ENCODE results near the gene RYR1. TPM values are rescaled to one million over a fixed set of nuclear protein-coding genes. Genes with fewer than 3 reads are reported as not detected.

The RYR1 gene
- total and polyA plus RNA-seq, 8 donors, result 1.5 to 5.8 (median 3.6) TPM

DNA sequence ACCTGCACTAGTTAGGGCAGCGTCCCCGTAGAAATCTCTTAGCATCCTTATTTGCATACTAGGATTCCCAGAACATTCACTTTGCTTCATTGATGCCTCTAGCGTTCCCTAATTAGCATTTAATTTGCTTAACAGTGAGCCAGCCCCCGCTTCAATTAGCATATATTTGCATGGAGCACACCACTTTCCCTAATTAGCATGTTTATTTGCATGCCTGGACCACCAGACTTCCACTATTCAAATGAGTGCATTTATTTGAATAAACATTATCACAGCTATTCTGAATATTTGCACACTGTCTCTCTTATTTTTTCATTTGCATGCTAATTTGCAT, 69.6 kb downstream of the RYR1 start:
- H3K36me3 ChIP-seq, result no peaks in the 10 kb centered on the region
- no peaks in the 10 kb centered on the region for H3K9me3 ChIP-seq
- H3K4me3 ChIP-seq, result no peak overlapping the region
- H3K27ac ChIP-seq, result no peak overlapping the region
- TF ChIP-seq, protein P1, sequence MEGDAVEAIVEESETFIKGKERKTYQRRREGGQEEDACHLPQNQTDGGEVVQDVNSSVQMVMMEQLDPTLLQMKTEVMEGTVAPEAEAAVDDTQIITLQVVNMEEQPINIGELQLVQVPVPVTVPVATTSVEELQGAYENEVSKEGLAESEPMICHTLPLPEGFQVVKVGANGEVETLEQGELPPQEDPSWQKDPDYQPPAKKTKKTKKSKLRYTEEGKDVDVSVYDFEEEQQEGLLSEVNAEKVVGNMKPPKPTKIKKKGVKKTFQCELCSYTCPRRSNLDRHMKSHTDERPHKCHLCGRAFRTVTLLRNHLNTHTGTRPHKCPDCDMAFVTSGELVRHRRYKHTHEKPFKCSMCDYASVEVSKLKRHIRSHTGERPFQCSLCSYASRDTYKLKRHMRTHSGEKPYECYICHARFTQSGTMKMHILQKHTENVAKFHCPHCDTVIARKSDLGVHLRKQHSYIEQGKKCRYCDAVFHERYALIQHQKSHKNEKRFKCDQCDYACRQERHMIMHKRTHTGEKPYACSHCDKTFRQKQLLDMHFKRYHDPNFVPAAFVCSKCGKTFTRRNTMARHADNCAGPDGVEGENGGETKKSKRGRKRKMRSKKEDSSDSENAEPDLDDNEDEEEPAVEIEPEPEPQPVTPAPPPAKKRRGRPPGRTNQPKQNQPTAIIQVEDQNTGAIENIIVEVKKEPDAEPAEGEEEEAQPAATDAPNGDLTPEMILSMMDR (IDR thresholded peaks at IDR 0.05), result no peak
- DNase-seq (no peak), ATAC-seq (no peak)
- intact Hi-C loops (cut with DNase I), result no loop called here
- peaks cover 0 to 13% of the 10 kb centered on the region in 2 donors for H3K27me3 ChIP-seq
- no peaks in the 10 kb centered on the region for H3K4me1 ChIP-seq

DNA sequence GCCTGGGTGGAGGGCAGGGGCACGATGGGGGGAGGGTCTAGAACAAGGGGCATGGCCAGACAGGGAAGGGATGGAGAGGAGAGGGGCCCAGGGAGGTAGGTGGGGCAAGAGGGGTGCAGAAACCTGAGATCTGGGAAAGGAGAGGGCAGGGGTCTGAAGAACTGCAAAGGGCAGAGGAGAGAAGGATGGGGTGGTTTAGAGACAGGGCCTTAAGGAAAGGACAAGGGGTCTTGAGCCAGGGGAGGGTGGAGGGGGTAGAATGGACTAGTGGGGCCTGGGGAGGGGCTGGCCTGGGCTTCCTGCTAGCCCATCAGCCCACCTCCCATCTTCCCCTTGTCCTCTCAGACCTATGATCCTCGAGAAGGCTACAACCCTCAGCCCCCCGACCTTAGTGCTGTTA, 72.5 kb downstream of the RYR1 start:
- intact Hi-C loops (cut with DNase I), result no loop called here
- no peaks in the 10 kb centered on the region for H3K9me3 ChIP-seq
- no peaks in the 10 kb centered on the region for H3K4me1 ChIP-seq
- TF ChIP-seq, protein P1 (IDR thresholded peaks at IDR 0.05), result no peak
- ATAC-seq (no peak), DNase-seq (peak in 1 of 4 donors; percentile 31)
- no peaks in the 10 kb centered on the region for H3K36me3 ChIP-seq
- no peak overlapping the region for H3K27ac ChIP-seq
- H3K4me3 ChIP-seq, result no peak overlapping the region
- H3K27me3 ChIP-seq, result peaks cover 0 to 18% of the 10 kb centered on the region in 2 donors

DNA sequence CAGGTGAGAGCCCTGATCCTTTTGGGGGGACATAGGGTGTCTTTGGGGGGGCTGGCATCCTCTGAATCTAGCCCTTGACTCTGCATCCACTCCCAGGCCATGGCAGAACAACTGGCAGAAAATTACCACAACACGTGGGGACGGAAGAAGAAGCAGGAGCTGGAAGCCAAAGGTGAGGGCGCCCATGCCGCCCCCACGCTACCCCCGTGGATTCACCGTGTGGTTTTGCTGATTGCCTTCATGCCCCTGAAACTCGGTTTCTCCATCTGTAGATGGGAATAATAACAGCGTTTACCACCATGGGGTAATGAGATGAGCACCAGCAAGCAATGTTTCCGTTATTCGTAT, 72.9 kb downstream of the RYR1 start:
- intact Hi-C loops (cut with DNase I), result no loop called here
- TF ChIP-seq, protein P1 (IDR thresholded peaks at IDR 0.05), result no peak

DNA sequence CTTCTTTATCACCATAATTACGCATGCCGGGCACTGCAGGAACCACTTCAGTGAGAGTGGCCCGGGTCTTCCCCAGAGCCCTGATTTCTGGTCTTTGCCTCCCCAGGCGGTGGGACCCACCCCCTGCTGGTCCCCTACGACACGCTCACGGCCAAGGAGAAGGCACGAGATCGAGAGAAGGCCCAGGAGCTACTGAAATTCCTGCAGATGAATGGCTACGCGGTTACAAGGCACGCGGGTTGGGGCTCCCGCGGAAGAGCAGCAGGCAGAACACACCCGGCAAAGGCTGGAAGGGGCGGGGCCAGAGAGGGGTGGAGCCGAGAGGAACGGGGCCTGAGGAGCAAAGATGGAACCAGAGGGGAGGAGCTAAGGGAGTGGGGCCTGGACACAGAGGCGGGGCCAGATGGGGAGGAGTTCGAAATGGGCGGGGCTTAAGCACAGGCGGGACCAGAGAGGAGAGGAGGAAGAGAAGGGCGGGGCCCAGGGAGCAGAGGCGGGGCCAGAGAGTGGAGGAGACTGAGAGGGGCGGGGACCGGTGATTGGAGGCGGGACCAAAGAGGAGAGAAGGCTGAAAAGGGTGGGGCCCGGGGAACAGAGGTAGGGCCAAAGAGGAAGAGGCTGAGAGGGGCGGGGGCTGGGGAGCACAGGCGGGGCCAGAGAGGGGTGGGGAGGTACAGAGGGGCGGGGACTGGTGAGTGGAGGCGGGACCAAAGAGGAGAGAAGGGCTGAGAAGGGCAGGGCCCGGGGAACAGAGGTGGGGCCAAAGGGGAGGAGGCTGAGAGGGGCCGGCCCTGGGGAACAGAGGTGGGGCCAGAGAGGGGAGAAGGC, 73.4 kb downstream of the RYR1 start:
- Histone ChIP-seq H3K4me3 (no peak overlapping the region), H3K36me3 (no peaks in the 10 kb centered on the region), H3K9me3 (no peaks in the 10 kb centered on the region), H3K4me1 (no peaks in the 10 kb centered on the region), H3K27me3 (peaks cover 0 to 20% of the 10 kb centered on the region in 2 donors), H3K27ac (no peak overlapping the region)
- peak in 3 of 4 donors; percentile 37 to 92 (median 88) for DNase-seq
- TF ChIP-seq, protein P1 (IDR thresholded peaks at IDR 0.05), result no peak
- ATAC-seq, result peak; percentile 97
- intact Hi-C loops (cut with DNase I), result no loop called here

More for the DNA sequence above, 72.9 kb downstream of the RYR1 start:
- peaks cover 0 to 20% of the 10 kb centered on the region in 2 donors for H3K27me3 ChIP-seq
- no peak overlapping the region for H3K27ac ChIP-seq
- DNase-seq (peak in 1 of 4 donors; percentile 18), ATAC-seq (no peak)
- H3K4me1 ChIP-seq, result no peaks in the 10 kb centered on the region
- no peaks in the 10 kb centered on the region for H3K9me3 ChIP-seq
- no peaks in the 10 kb centered on the region for H3K36me3 ChIP-seq
- H3K4me3 ChIP-seq, result no peak overlapping the region

DNA sequence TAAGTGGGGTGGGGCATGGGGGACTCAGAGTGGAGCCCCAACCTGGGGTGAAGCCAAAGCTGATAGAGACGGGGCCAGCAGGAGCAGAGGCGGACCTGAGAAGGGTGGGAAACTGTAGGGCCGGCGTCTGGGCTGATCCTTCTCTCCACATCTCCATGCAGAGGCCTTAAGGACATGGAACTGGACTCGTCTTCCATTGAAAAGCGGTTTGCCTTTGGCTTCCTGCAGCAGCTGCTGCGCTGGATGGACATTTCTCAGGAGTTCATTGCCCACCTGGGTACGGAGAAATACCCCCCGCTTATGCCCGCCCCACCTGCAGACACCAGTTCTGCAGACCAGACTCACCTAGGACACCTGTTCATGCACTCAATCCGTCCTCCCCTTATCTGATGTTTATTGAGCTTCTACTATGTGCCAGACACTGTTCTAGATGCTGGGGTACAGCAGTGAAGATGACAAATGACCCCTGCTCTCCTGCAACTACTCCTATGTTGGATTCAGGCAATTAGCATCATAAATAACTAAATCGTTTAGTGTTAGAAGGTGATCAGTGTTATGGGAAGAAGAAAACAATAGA, 74.1 kb downstream of the RYR1 start:
- H3K27me3 ChIP-seq, result peaks cover 0 to 25% of the 10 kb centered on the region in 2 donors
- H3K4me1 ChIP-seq, result no peaks in the 10 kb centered on the region
- ATAC-seq (no peak), DNase-seq (no peak)
- TF ChIP-seq, protein P1 (IDR thresholded peaks at IDR 0.05), result no peak
- H3K9me3 ChIP-seq, result no peaks in the 10 kb centered on the region
- H3K36me3 ChIP-seq, result no peaks in the 10 kb centered on the region
- no peak overlapping the region for H3K27ac ChIP-seq
- no peak overlapping the region for H3K4me3 ChIP-seq
- intact Hi-C loops (cut with DNase I), result no loop called here

Measured in left lung (tissue), 10 donors.